ENCODE measurements around the gene KCNQ1OT1.

KCNQ1OT1 gene

GRCh38 chr11:2665526-2666400, 34.0 kb downstream of the KCNQ1OT1 start:
- no peak for DNase-seq

GRCh38 chr11:2664791-2665525, 34.8 kb downstream of the KCNQ1OT1 start:
- no peak for DNase-seq

- DNase-seq: no peak
Observed at GRCh38 chr11:2664376-2664775, 35.4 kb downstream of the KCNQ1OT1 start.

- no peak for DNase-seq
Observed at GRCh38 chr11:2663915-2664314, 35.9 kb downstream of the KCNQ1OT1 start.

- DNase-seq: no peak
Observed at GRCh38 chr11:2663506-2663905, 36.3 kb downstream of the KCNQ1OT1 start.

- no peak for DNase-seq
Observed at GRCh38 chr11:2662430-2663299, 37.1 kb downstream of the KCNQ1OT1 start.

GRCh38 chr11:2662024-2662312, 37.8 kb downstream of the KCNQ1OT1 start:
- DNase-seq: no peak

GRCh38 chr11:2661173-2662023, 38.4 kb downstream of the KCNQ1OT1 start:
- no peak for DNase-seq

GRCh38 chr11:2660357-2660939, 39.3 kb downstream of the KCNQ1OT1 start:
- no peak for DNase-seq

GRCh38 chr11:2657697-2658284, 42.0 kb downstream of the KCNQ1OT1 start:
- no peak for DNase-seq

- no peak for DNase-seq
Observed at GRCh38 chr11:2656859-2657258, 42.9 kb downstream of the KCNQ1OT1 start.

- peak; percentile 40 for DNase-seq
Observed at GRCh38 chr11:2655834-2656622, 43.8 kb downstream of the KCNQ1OT1 start.

GRCh38 chr11:2655016-2655719, 44.6 kb downstream of the KCNQ1OT1 start:
- no peak for DNase-seq

GRCh38 chr11:2653930-2654739, 45.7 kb downstream of the KCNQ1OT1 start:
- no peak for DNase-seq

- no peak for DNase-seq
Observed at GRCh38 chr11:2653198-2653551, 46.6 kb downstream of the KCNQ1OT1 start.

GRCh38 chr11:2652333-2653197, 47.2 kb downstream of the KCNQ1OT1 start:
- DNase-seq: no peak

GRCh38 chr11:2651826-2652271, 47.9 kb downstream of the KCNQ1OT1 start:
- DNase-seq: no peak

GRCh38 chr11:2651054-2651617, 48.7 kb downstream of the KCNQ1OT1 start:
- no peak for DNase-seq
